ENCODE measurements around the gene MUS81.

GRCh38 chr11:65855927-65856363, 4.3 kb upstream of the MUS81 start:
- TF ChIP-seq CTCF (conservative IDR thresholded peaks at IDR 0.05) (no peak), ZFX (IDR thresholded peaks at IDR 0.05) (no peak)
